NCI-H510A treated with DMSO at 0.1 percent for 48 hours (cell line): Measurements from ENCODE around the gene CCDC191.

ENCODE experiments used
- DNase-seq: peaks from one replicate; lab custom pipeline; 2025; lab: John Stamatoyannopoulos, UW

CCDC191 gene

GRCh38 chr3:114057011-114057347 lies 653 bp upstream of the CCDC191 start:
- DNase-seq: no peak

- no peak for DNase-seq
Measured at GRCh38 chr3:114052216-114052615, 4.1 kb downstream of the CCDC191 start.

GRCh38 chr3:114043205-114043604 lies 13.1 kb downstream of the CCDC191 start:
- no peak for DNase-seq

- no peak for DNase-seq
Measured at GRCh38 chr3:114035896-114036295, 20.4 kb downstream of the CCDC191 start.

GRCh38 chr3:114034787-114035545 lies 21.4 kb downstream of the CCDC191 start:
- no peak for DNase-seq

- DNase-seq: no peak
Measured at GRCh38 chr3:114034211-114034610, 22.1 kb downstream of the CCDC191 start.

GRCh38 chr3:114033721-114034120 lies 22.6 kb downstream of the CCDC191 start:
- DNase-seq: no peak

GRCh38 chr3:114026331-114026730 lies 30.0 kb downstream of the CCDC191 start:
- no peak for DNase-seq

- DNase-seq: no peak
Measured at GRCh38 chr3:114025451-114025850, 30.9 kb downstream of the CCDC191 start.

GRCh38 chr3:114022145-114022802 lies 34.1 kb downstream of the CCDC191 start:
- no peak for DNase-seq

GRCh38 chr3:114020907-114021306 lies 35.4 kb downstream of the CCDC191 start:
- no peak for DNase-seq

- no peak for DNase-seq
Measured at GRCh38 chr3:114019486-114019885, 36.8 kb downstream of the CCDC191 start.

- no peak for DNase-seq
Measured at GRCh38 chr3:114014211-114014610, 42.1 kb downstream of the CCDC191 start.

- DNase-seq: no peak
Measured at GRCh38 chr3:114011059-114011797, 45.1 kb downstream of the CCDC191 start.

GRCh38 chr3:114005481-114005880 lies 50.8 kb downstream of the CCDC191 start:
- no peak for DNase-seq

GRCh38 chr3:113985541-113985940 lies 70.8 kb downstream of the CCDC191 start:
- no peak for DNase-seq

GRCh38 chr3:113983544-113983943 lies 72.8 kb downstream of the CCDC191 start:
- DNase-seq: no peak

- DNase-seq: no peak
Measured at GRCh38 chr3:113981803-113982202, 74.5 kb downstream of the CCDC191 start.

GRCh38 chr3:113979916-113980315 lies 76.4 kb downstream of the CCDC191 start:
- DNase-seq: no peak

GRCh38 chr3:113977822-113978221 lies 78.5 kb downstream of the CCDC191 start:
- DNase-seq: no peak

- DNase-seq: no peak
Measured at GRCh38 chr3:113968986-113969385, 87.3 kb downstream of the CCDC191 start.

GRCh38 chr3:113966172-113966571 lies 90.2 kb downstream of the CCDC191 start:
- DNase-seq: no peak

GRCh38 chr3:113963879-113964278 lies 92.4 kb downstream of the CCDC191 start:
- no peak for DNase-seq
